ENCODE data around the gene TTC39B.

TTC39B gene

DNA sequence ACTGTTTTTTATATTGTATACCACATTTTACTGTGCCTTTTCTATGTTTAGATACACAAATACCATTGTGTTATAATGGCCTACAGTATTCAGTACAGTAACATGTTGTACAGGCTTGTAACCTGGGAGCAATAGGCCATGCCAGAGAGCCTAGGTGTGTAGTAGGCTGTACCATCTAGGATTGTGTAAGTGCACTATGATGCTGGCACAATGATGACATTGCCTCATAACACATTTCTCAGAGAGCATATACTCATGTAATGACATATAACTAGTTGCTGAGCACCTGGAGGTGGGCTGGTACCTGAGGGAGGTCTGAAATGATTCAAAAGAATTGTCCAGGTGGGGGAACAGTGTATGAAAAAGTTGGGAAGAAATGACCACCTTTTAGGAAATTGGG is 13.9 kb downstream of the TTC39B start:
- H3K4me3 Mint-ChIP-seq = peak overlapping the region; percentile 59
- H3K4me1 Mint-ChIP-seq (ENCODE audit: low read depth) = peaks cover 87% of the 10 kb centered on the region

GRCh38 chr9:15289603-15290002 is 17.4 kb downstream of the TTC39B start:
- peaks cover 71% of the 10 kb centered on the region for H3K4me1 Mint-ChIP-seq (ENCODE audit: low read depth)
- peaks cover 30% of the 10 kb centered on the region for H3K36me3 Mint-ChIP-seq (ENCODE audit: low read depth)
- H3K27ac Mint-ChIP-seq = no peak overlapping the region
- DNase-seq = no peak
- peaks cover 8% of the 10 kb centered on the region for H3K9me3 Mint-ChIP-seq
- no peaks in the 10 kb centered on the region for H3K27me3 Mint-ChIP-seq
- no peak overlapping the region for H3K4me3 Mint-ChIP-seq

More for the DNA sequence above, 13.9 kb downstream of the TTC39B start:
- no peak for DNase-seq
- Mint-ChIP-seq H3K27ac (peak overlapping the region; percentile 98), H3K36me3 (ENCODE audit: low read depth) (peaks cover 49% of the 10 kb centered on the region), H3K27me3 (no peaks in the 10 kb centered on the region), H3K9me3 (peaks cover 10% of the 10 kb centered on the region)

DNA sequence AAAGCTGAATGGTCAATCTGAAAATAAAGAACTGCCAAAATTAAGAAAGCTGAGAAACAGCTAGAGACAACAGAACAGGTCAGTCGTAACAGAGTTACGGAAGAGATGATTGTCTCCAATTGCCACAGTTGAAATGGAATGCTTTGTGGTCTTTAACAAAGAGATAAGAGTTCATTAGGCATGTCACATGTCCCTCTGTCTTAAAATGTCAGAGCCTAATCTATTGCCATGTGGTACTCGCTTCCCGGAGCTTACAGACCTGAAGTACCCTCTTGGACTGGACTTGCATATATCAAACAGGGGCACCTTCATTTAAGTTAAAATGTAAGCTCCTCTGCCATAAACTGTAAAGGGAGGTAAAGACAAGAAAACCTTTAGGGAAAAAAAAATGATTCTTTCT is 19.7 kb downstream of the TTC39B start:
- Mint-ChIP-seq H3K27me3 (no peaks in the 10 kb centered on the region), H3K27ac (no peak overlapping the region), H3K4me3 (no peak overlapping the region), H3K4me1 (ENCODE audit: low read depth) (peaks cover 62% of the 10 kb centered on the region), H3K36me3 (ENCODE audit: low read depth) (peaks cover 20% of the 10 kb centered on the region), H3K9me3 (peaks cover 8% of the 10 kb centered on the region)
- no peak for DNase-seq

GRCh38 chr9:15286161-15286821 is 20.7 kb downstream of the TTC39B start:
- DNase-seq = no peak
- H3K9me3 Mint-ChIP-seq = peaks cover 5% of the 10 kb centered on the region
- H3K27me3 Mint-ChIP-seq = no peaks in the 10 kb centered on the region
- no peak overlapping the region for H3K4me3 Mint-ChIP-seq
- H3K27ac Mint-ChIP-seq = peak overlapping the region; percentile 34
- H3K36me3 Mint-ChIP-seq (ENCODE audit: low read depth) = peaks cover 14% of the 10 kb centered on the region
- peaks cover 61% of the 10 kb centered on the region for H3K4me1 Mint-ChIP-seq (ENCODE audit: low read depth)

GRCh38 chr9:15282567-15283285 is 24.3 kb downstream of the TTC39B start:
- Mint-ChIP-seq H3K9me3 (peaks cover 2% of the 10 kb centered on the region), H3K27ac (no peak overlapping the region), H3K36me3 (ENCODE audit: low read depth) (peaks cover 2% of the 10 kb centered on the region), H3K4me3 (no peak overlapping the region), H3K27me3 (no peaks in the 10 kb centered on the region), H3K4me1 (ENCODE audit: low read depth) (peaks cover 48% of the 10 kb centered on the region)
- no peak for DNase-seq

GRCh38 chr9:15280647-15281046 is 26.4 kb downstream of the TTC39B start:
- no peaks in the 10 kb centered on the region for H3K36me3 Mint-ChIP-seq (ENCODE audit: low read depth)
- no peaks in the 10 kb centered on the region for H3K9me3 Mint-ChIP-seq
- H3K4me1 Mint-ChIP-seq (ENCODE audit: low read depth) = peaks cover 44% of the 10 kb centered on the region
- no peaks in the 10 kb centered on the region for H3K27me3 Mint-ChIP-seq
- no peak overlapping the region for H3K4me3 Mint-ChIP-seq
- no peak for DNase-seq
- no peak overlapping the region for H3K27ac Mint-ChIP-seq

DNA sequence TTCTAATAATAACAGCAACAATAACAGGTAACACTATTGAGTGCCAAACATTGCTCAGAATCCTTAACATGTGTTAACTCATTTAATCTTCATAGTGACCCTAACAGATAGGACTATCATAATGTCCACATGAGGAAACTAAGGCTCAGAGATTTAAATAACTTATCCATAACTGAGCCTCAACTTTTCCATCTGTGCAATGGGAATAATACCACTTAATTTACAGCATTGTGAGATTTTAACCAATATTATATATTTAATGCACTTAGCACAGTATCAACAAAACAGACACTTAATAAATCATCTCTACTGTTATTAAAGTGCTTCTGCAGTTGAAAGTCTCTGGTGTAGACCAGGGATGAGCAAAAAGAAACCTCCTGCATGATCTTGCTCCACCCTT is 28.2 kb downstream of the TTC39B start:
- no peak overlapping the region for H3K4me3 Mint-ChIP-seq
- peak overlapping the region; percentile 9 for H3K27ac Mint-ChIP-seq
- H3K4me1 Mint-ChIP-seq (ENCODE audit: low read depth) = peaks cover 49% of the 10 kb centered on the region

DNA sequence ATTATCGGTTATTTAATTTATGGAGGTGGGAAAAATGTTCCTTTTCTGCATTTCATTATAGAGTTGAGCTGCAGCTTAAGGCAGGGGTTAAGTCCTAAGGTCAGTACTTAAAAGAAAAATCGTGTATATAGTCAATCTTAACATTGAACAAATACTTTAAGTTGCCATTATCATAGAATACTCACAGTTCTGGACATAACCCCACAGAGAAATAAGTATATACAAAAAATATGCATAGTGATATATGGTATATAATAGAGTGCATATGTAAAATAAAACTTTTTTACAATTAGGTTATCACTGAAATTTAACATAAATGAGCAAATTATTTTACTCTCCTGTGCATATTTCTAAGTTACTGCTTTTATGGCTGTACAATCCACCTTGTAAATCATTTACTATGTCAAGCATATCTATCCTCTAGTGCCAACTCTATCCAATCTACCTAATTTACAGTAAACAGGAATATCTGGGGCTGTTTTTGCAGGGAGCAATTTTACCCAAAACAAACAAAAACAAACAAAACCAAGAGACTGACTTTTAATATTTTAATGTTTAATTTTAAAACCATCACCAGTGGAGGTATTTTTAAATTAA is 28.8 kb downstream of the TTC39B start:
- DNase-seq = no peak
- peaks cover 53% of the 10 kb centered on the region for H3K4me1 Mint-ChIP-seq (ENCODE audit: low read depth)
- H3K36me3 Mint-ChIP-seq (ENCODE audit: low read depth) = peaks cover 2% of the 10 kb centered on the region
- no peak overlapping the region for H3K4me3 Mint-ChIP-seq
- no peak overlapping the region for H3K27ac Mint-ChIP-seq
- no peaks in the 10 kb centered on the region for H3K9me3 Mint-ChIP-seq
- no peaks in the 10 kb centered on the region for H3K27me3 Mint-ChIP-seq

More for the DNA sequence above, 28.2 kb downstream of the TTC39B start:
- DNase-seq = no peak
- H3K36me3 Mint-ChIP-seq (ENCODE audit: low read depth) = peaks cover 2% of the 10 kb centered on the region
- no peaks in the 10 kb centered on the region for H3K27me3 Mint-ChIP-seq
- no peaks in the 10 kb centered on the region for H3K9me3 Mint-ChIP-seq

DNA sequence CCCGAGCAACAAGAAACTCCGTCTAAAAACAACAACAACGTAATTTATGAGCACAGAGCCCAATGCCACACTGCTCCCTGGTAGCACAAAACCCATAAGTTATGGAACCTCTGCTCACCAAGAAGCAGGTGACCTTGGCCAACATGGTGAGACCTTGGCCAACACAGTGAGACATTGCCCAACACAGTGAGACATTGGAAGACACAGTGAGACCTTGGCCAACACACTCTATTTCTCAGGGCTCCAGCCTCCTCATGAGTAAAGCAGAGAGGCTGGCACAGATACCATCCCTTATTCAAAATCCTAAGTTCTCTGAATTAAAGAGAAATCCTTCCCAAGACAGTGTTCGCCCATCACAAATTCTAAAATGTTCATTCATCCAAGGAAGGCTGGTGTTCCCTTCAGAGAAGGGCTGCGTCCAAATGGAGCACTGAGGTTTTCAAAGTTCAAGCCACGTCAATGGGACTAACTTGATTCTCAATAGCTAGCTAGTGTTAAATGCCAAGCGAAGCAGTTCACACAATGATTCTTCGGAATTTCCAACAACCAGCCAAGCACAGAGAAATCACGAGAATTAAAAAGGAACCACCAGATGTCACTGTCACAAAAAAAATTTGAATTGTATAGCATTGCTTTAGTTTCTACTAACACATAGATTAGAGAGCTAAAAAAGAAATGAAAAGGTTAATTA is 29.5 kb downstream of the TTC39B start:
- H3K27me3 Mint-ChIP-seq = no peaks in the 10 kb centered on the region
- no peak for DNase-seq
- H3K4me1 Mint-ChIP-seq (ENCODE audit: low read depth) = peaks cover 53% of the 10 kb centered on the region
- H3K36me3 Mint-ChIP-seq (ENCODE audit: low read depth) = peaks cover 2% of the 10 kb centered on the region
- H3K4me3 Mint-ChIP-seq = no peak overlapping the region
- no peaks in the 10 kb centered on the region for H3K9me3 Mint-ChIP-seq
- peak overlapping the region; percentile 56 for H3K27ac Mint-ChIP-seq

DNA sequence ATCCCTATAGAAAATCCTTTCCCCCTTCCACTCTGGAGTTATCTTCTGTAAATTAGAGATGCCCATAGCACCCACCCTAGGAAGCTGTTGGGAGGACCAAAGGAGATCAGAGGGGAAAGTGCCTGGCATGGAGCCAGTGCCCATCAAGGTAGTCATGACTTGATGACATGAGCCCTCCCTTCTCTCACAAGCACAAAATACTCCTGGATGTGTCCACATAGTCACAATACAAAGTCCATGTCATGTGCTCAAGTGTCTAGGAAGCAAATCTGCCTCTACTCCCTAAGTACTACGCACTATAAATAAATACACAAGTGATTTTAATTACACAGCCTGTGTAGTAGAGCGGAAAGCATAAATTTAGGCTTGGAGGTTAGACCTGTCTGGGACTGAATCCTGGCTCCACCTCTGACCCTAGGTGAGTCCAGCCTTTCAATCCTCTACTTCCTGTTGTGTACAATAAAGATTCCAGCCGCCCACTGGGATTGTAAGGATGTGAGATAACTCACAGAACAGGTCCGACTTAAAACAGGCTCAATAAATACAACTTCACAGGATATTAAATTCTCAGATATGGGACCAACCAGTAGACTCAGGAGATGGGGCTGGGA is 30.6 kb downstream of the TTC39B start:
- DNase-seq = no peak
- peaks cover 2% of the 10 kb centered on the region for H3K36me3 Mint-ChIP-seq (ENCODE audit: low read depth)
- H3K27me3 Mint-ChIP-seq = no peaks in the 10 kb centered on the region
- H3K4me3 Mint-ChIP-seq = no peak overlapping the region
- no peaks in the 10 kb centered on the region for H3K9me3 Mint-ChIP-seq
- H3K4me1 Mint-ChIP-seq (ENCODE audit: low read depth) = peaks cover 58% of the 10 kb centered on the region
- H3K27ac Mint-ChIP-seq = peak overlapping the region; percentile 47

DNA sequence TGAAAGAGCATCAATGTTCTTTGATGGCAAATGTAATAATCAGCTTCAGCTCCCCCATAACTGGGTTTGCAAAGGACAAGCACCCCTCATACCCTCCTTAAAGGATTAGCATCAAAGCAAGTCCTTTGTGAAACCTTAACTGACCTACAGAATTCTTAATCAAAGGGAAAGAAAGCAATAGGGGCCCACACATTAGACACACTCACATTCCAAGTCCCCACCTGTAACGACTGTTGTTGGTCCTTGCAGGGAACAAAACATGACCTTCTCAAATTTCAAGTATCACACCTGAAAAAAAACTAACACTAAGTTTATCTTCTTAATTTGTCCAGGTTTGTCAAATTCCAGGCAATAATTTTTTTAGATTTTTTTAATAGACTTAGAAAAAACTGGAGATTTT is 32.6 kb downstream of the TTC39B start:
- H3K4me3 Mint-ChIP-seq = no peak overlapping the region
- H3K36me3 Mint-ChIP-seq (ENCODE audit: low read depth) = peaks cover 2% of the 10 kb centered on the region
- no peaks in the 10 kb centered on the region for H3K9me3 Mint-ChIP-seq
- H3K4me1 Mint-ChIP-seq (ENCODE audit: low read depth) = peaks cover 57% of the 10 kb centered on the region
- no peaks in the 10 kb centered on the region for H3K27me3 Mint-ChIP-seq
- DNase-seq = no peak
- H3K27ac Mint-ChIP-seq = no peak overlapping the region

GRCh38 chr9:15272377-15272928 is 34.6 kb downstream of the TTC39B start:
- H3K4me3 Mint-ChIP-seq = no peak overlapping the region

GRCh38 chr9:15271403-15271802 is 35.6 kb downstream of the TTC39B start:
- Mint-ChIP-seq H3K27ac (no peak overlapping the region), H3K4me3 (no peak overlapping the region), H3K4me1 (ENCODE audit: low read depth) (peaks cover 52% of the 10 kb centered on the region), H3K27me3 (no peaks in the 10 kb centered on the region), H3K9me3 (no peaks in the 10 kb centered on the region), H3K36me3 (ENCODE audit: low read depth) (peaks cover 8% of the 10 kb centered on the region)
- DNase-seq = peak; percentile 53

More at GRCh38 chr9:15272377-15272928, 34.6 kb downstream of the TTC39B start:
- Mint-ChIP-seq H3K9me3 (no peaks in the 10 kb centered on the region), H3K4me1 (ENCODE audit: low read depth) (peaks cover 59% of the 10 kb centered on the region), H3K36me3 (ENCODE audit: low read depth) (peaks cover 6% of the 10 kb centered on the region), H3K27ac (no peak overlapping the region), H3K27me3 (no peaks in the 10 kb centered on the region)
- DNase-seq = no peak

DNA sequence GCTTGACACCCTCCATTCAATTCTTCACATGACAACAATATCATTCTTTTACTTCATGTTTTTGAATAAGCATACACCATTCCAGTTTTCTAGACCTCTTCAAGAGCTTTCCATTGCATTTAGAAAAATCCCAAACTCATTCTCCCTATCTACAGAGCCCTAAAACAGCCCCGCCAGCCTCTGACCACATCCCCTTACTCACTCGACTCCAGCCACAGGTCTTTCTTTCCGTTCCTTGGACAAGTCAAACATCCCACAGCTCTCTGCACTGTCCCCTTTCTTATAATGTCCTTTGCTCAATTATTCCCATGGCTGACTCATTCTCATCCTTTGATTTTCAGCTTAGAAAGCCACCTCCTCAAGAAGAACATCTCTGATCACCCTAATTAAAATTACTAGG is 38.2 kb downstream of the TTC39B start:
- peaks cover 6% of the 10 kb centered on the region for H3K36me3 Mint-ChIP-seq (ENCODE audit: low read depth)
- no peaks in the 10 kb centered on the region for H3K27me3 Mint-ChIP-seq
- peak overlapping the region; percentile 31 for H3K27ac Mint-ChIP-seq
- no peaks in the 10 kb centered on the region for H3K9me3 Mint-ChIP-seq
- peaks cover 48% of the 10 kb centered on the region for H3K4me1 Mint-ChIP-seq (ENCODE audit: low read depth)
- DNase-seq = no peak
- H3K4me3 Mint-ChIP-seq = no peak overlapping the region
